ENCODE results near the gene CMSS1.
A peak's percentile ranks its signal among the peaks of the same experiment; 100 is the strongest.

Gene CMSS1

GRCh38 chr3:99817437-99818240 is at the start of gene CMSS1 (continued):
- TF ChIP-seq EGR2 (tag by site-specific recombination; IDR thresholded peaks at IDR 0.05; ENCODE audit: low read depth) (peak; percentile 61; the same call in 1 of the 2 replicates), ZNF214 (tag by site-specific recombination; IDR thresholded peaks at IDR 0.05; ENCODE audit: borderline replicate concordance) (no peak), ZNF792 (tag by site-specific recombination; IDR thresholded peaks at IDR 0.05) (no peak), ZNF544 (tag by site-specific recombination; IDR thresholded peaks at IDR 0.05) (no peak), PRDM2 (tag by site-specific recombination; IDR thresholded peaks at IDR 0.05; ENCODE audit: borderline replicate concordance) (no peak), ZNF776 (tag by site-specific recombination; IDR thresholded peaks at IDR 0.05; ENCODE audit: borderline replicate concordance) (no peak), ZNF350 (tag by site-specific recombination; IDR thresholded peaks at IDR 0.05) (no peak; the same call in 1 of the 2 replicates), ZNF23 (tag by site-specific recombination; IDR thresholded peaks at IDR 0.05; ENCODE audit: borderline replicate concordance) (no peak), GLIS2 (tag by site-specific recombination; IDR thresholded peaks at IDR 0.05) (peak; percentile 72), ZNF768 (tag by site-specific recombination; IDR thresholded peaks at IDR 0.05) (no peak), ZNF114 (tag by site-specific recombination; IDR thresholded peaks at IDR 0.05) (no peak), ZNF623 (tag by site-specific recombination; IDR thresholded peaks at IDR 0.05) (no peak), RBAK (tag by site-specific recombination; IDR thresholded peaks at IDR 0.05) (no peak), ZNF280D (tag by site-specific recombination; IDR thresholded peaks at IDR 0.05) (no peak), MEIS1 (CRISPR knock-in tag; IDR thresholded peaks at IDR 0.05; ENCODE audit: borderline replicate concordance) (no peak), ZNF529 (tag by site-specific recombination; IDR thresholded peaks at IDR 0.05; ENCODE audit: insufficient replicate concordance) (no peak), ZNF138 (tag by site-specific recombination; IDR thresholded peaks at IDR 0.05; ENCODE audit: borderline replicate concordance) (no peak), ZNF202 (tag by site-specific recombination; IDR thresholded peaks at IDR 0.05; ENCODE audit: borderline replicate concordance) (no peak), GLI4 (tag by site-specific recombination; IDR thresholded peaks at IDR 0.05) (no peak), GFI1B (tag by site-specific recombination; IDR thresholded peaks at IDR 0.05) (no peak), ZNF302 (tag by site-specific recombination; IDR thresholded peaks at IDR 0.05; ENCODE audit: low read depth) (no peak), ZBTB17 (tag by site-specific recombination; IDR thresholded peaks at IDR 0.05) (peak; percentile 92), ZBTB49 (tag by site-specific recombination; IDR thresholded peaks at IDR 0.05; ENCODE audit: low read depth) (no peak), ZNF530 (tag by site-specific recombination; IDR thresholded peaks at IDR 0.05; ENCODE audit: low read depth) (no peak), ZNF701 (tag by site-specific recombination; IDR thresholded peaks at IDR 0.05) (no peak)
- TF ChIP-seq, protein P1, sequence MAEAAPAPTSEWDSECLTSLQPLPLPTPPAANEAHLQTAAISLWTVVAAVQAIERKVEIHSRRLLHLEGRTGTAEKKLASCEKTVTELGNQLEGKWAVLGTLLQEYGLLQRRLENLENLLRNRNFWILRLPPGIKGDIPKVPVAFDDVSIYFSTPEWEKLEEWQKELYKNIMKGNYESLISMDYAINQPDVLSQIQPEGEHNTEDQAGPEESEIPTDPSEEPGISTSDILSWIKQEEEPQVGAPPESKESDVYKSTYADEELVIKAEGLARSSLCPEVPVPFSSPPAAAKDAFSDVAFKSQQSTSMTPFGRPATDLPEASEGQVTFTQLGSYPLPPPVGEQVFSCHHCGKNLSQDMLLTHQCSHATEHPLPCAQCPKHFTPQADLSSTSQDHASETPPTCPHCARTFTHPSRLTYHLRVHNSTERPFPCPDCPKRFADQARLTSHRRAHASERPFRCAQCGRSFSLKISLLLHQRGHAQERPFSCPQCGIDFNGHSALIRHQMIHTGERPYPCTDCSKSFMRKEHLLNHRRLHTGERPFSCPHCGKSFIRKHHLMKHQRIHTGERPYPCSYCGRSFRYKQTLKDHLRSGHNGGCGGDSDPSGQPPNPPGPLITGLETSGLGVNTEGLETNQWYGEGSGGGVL (tag by site-specific recombination; IDR thresholded peaks at IDR 0.05), result no peak
